Hepatocyte (in vitro differentiated cells): ENCODE results near the gene SUPT3H. TPM values are rescaled to one million over a fixed set of nuclear protein-coding genes. Genes with fewer than 3 reads are reported as not detected.

ENCODE experiments used
- DNase-seq: peaks from one replicate; pipeline ENCODE4 v3.0.0-alpha.2; 2016; ENCODE audit warnings: low spot score
- H2AFZ ChIP-seq: fragments of 200-600 bp; sonication (generic); 2 replicates; pipeline ENCODE4 v1.6.0; 2016; ENCODE audit warnings: antibody characterized with exemption, mild to moderate bottlenecking
- H3K27ac ChIP-seq: fragments of 200-600 bp; sonication (generic); 2 replicates; pipeline ENCODE4 v1.5.1; 2016; ENCODE audit warnings: mild to moderate bottlenecking
- H3K27me3 ChIP-seq: fragments of 200-600 bp; sonication (generic); 2 replicates; pipeline ENCODE4 v1.6.1; 2016
- H3K36me3 ChIP-seq: fragments of 200-600 bp; sonication (generic); replicated peaks from 2 replicates; pipeline ENCODE4 v1.5.1; 2016; ENCODE audit warnings: low read depth; ENCODE audit not compliant: insufficient read depth
- H3K4me1 ChIP-seq: fragments of 200-600 bp; sonication (generic); 2 replicates; pipeline ENCODE4 v1.5.1; 2016; ENCODE audit warnings: mild to moderate bottlenecking, moderate library complexity; ENCODE audit not compliant: insufficient read depth
- H3K4me2 ChIP-seq: fragments of 200-600 bp; sonication (generic); 2 replicates; pipeline ENCODE4 v1.6.0; 2016
- H3K4me3 ChIP-seq: fragments of 200-600 bp; sonication (generic); 2 replicates; pipeline ENCODE4 v1.5.1; 2016; ENCODE audit warnings: mild to moderate bottlenecking
- H3K79me2 ChIP-seq: fragments of 200-600 bp; sonication (generic); 2 replicates; pipeline ENCODE4 v1.6.0; 2017; ENCODE audit warnings: mild to moderate bottlenecking
- H3K9me2 ChIP-seq: fragments of 200-600 bp; sonication (generic); replicated peaks from 2 replicates; pipeline ENCODE4 v1.6.0; 2017; ENCODE audit warnings: mild to moderate bottlenecking; ENCODE audit not compliant: insufficient read depth
- H3K9me3 ChIP-seq: fragments of 200-600 bp; sonication (generic); 2 replicates; pipeline ENCODE4 v1.5.1; 2016; ENCODE audit warnings: low read depth, mild to moderate bottlenecking
- H4K20me1 ChIP-seq: fragments of 200-600 bp; sonication (generic); 2 replicates; pipeline ENCODE4 v1.6.0; 2016; ENCODE audit warnings: mild to moderate bottlenecking; ENCODE audit not compliant: insufficient read depth, poor library complexity, severe bottlenecking
- CTCF ChIP-seq: fragments of 200-600 bp; sonication (generic); IDR thresholded peaks from 2 replicates; pipeline ENCODE4 v1.5.1; 2016; ENCODE audit warnings: antibody characterized with exemption, mild to moderate bottlenecking; ENCODE audit not compliant: poor library complexity
- EZH2 ChIP-seq: fragments of 200-600 bp; sonication (generic); IDR thresholded peaks from 2 replicates; pipeline ENCODE4 v1.6.1; 2016; ENCODE audit warnings: antibody characterized with exemption, mild to moderate bottlenecking, borderline replicate concordance
- EZH2phosphoT487 ChIP-seq: fragments of 200-600 bp; sonication (generic); IDR thresholded peaks from one replicate; pipeline ENCODE4 v1.6.1; 2018; ENCODE audit warnings: antibody characterized with exemption, mild to moderate bottlenecking, low read depth, moderate library complexity; ENCODE audit not compliant: unreplicated experiment, severe bottlenecking
- WGBS: methylation state at CpG from one replicate; pipeline ENCODE4 v1.1.6; 2016; ENCODE audit warnings: low lambda C conversion rate; ENCODE audit errors: missing lambda C conversion rate; 5-methylcytosine and 5-hydroxymethylcytosine counted together
- polyA plus RNA-seq: library from polyadenylated mRNA; unstranded; fragments of >200 nt; fragmentation: Nextera tagmentation; extraction: Ambion mirVana; gene quantifications from 2 replicates; pipeline ENCODE4 v1.2.1, GENCODE V29; 2016
- total RNA-seq: library from RNA; depleted of rRNA; stranded (reverse); fragments of >200 nt; gene quantifications from 2 replicates; pipeline ENCODE4 v1.2.3, GENCODE V29; 2014

The SUPT3H gene
- total and polyA plus RNA-seq, 2 experiments from 2014 or later = 6.8 to 7.7 TPM

- no peak overlapping the region for H3K4me2 ChIP-seq
- no peaks in the 10 kb centered on the region for H3K4me1 ChIP-seq
- no peak overlapping the region for H3K27ac ChIP-seq
- no peak overlapping the region for H3K4me3 ChIP-seq
- no peak overlapping the region for H2AFZ ChIP-seq
- no peaks in the 10 kb centered on the region for H3K9me2 ChIP-seq
- no peaks in the 10 kb centered on the region for H3K9me3 ChIP-seq
- TF ChIP-seq EZH2 (no peak), CTCF (no peak), EZH2phosphoT487 (no peak)
- no peaks in the 10 kb centered on the region for H4K20me1 ChIP-seq
- H3K27me3 ChIP-seq = no peaks in the 10 kb centered on the region
- no peaks in the 10 kb centered on the region for H3K79me2 ChIP-seq
- DNase-seq = no peak
- H3K36me3 ChIP-seq = no peaks in the 10 kb centered on the region
- WGBS = 63% methylated on average over 3 of the region's 3 CpGs
These were observed 76.2 kb downstream of the SUPT3H start for GRCh38 chr6:45301348-45302142.

- Histone ChIP-seq H3K27ac (no peak overlapping the region), H3K9me2 (no peaks in the 10 kb centered on the region), H3K9me3 (no peaks in the 10 kb centered on the region), H3K4me1 (no peaks in the 10 kb centered on the region), H4K20me1 (no peaks in the 10 kb centered on the region), H3K4me2 (no peak overlapping the region), H3K4me3 (no peak overlapping the region), H2AFZ (no peak overlapping the region), H3K79me2 (no peaks in the 10 kb centered on the region), H3K27me3 (no peaks in the 10 kb centered on the region), H3K36me3 (no peaks in the 10 kb centered on the region)
- 100% methylated on average over 1 of the region's 1 CpG for WGBS
- no peak for DNase-seq
- no peak for TF ChIP-seq EZH2phosphoT487
- TF ChIP-seq EZH2 = no peak
- TF ChIP-seq CTCF = no peak
These were observed 77.0 kb downstream of the SUPT3H start for GRCh38 chr6:45300736-45301135.

GRCh38 chr6:45299096-45299581 is 78.6 kb downstream of the SUPT3H start:
- no peaks in the 10 kb centered on the region for H4K20me1 ChIP-seq
- H3K79me2 ChIP-seq = no peaks in the 10 kb centered on the region
- H3K4me2 ChIP-seq = no peak overlapping the region
- no peaks in the 10 kb centered on the region for H3K4me1 ChIP-seq
- H3K9me3 ChIP-seq = no peaks in the 10 kb centered on the region
- H3K4me3 ChIP-seq = no peak overlapping the region
- DNase-seq = no peak
- H3K36me3 ChIP-seq = no peaks in the 10 kb centered on the region
- TF ChIP-seq EZH2phosphoT487 (no peak), CTCF (no peak), EZH2 (no peak)
- no peaks in the 10 kb centered on the region for H3K9me2 ChIP-seq
- no peaks in the 10 kb centered on the region for H3K27me3 ChIP-seq
- H2AFZ ChIP-seq = no peak overlapping the region
- no peak overlapping the region for H3K27ac ChIP-seq
- 98% methylated on average over 3 of the region's 3 CpGs for WGBS
